ENCODE data around the gene PALM.
"Not testable (repeated sequence)": the region's sequence is repeated elsewhere in the genome, so short reads cannot be mapped to it uniquely, and the experiment has no call there.

The PALM gene

DNA sequence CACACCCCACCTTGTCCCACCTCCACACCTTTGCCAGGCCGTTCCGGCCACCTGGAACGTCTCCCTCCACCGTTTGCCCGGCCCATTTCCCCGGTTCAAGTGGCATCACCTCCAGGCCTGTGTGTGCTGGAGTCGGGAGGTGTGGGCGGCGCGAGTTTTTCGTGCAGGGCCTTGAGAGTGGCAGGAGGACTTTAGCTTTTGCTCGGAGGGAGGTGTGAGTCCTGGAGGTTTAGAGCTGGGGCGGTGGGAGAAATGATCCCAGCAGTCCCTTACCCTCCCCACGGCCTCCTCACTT is 4.3 kb upstream of the PALM start:
- no peak for DNase-seq (ENCODE audit: low spot score)

DNA sequence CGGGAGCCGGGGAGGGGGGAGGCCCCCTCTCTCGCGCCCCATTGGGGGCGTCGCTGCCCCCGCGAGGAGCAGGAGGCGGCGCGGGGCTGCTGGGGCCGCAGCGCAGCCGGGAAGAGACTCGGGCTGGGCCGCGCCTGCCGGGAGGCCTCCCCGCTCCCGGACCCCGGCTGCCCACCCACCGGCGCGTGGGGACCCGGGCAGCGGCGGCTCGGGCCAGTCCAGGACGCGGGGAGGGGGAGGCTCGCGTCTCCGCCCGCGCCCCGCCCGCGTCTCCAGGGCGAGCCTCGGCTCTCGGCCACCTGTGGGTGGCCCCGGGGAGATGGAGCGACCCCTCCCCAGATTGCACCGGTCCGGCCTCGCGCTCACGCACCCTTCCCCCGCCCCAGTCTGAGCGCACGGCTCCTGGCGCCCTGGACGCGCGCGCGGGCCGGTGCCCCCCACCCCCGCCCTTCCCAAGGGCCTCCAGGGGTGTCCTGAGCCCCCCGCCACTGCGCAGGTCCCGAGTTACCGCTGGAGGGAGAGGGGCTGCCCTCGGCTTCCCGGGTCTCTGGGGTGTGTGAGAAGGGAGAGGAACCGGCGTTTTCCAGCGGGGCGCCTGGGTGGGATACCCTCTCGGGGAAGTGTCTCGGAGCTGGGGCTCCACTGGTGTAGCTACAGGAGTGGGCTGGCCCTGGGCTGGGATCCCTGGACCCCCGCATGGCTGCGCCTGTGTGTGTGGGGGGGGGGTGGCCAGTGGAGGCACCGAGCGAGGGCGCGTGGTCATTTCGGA is 645 bp downstream of the PALM start:
- DNase-seq (ENCODE audit: low spot score): no peak

DNA sequence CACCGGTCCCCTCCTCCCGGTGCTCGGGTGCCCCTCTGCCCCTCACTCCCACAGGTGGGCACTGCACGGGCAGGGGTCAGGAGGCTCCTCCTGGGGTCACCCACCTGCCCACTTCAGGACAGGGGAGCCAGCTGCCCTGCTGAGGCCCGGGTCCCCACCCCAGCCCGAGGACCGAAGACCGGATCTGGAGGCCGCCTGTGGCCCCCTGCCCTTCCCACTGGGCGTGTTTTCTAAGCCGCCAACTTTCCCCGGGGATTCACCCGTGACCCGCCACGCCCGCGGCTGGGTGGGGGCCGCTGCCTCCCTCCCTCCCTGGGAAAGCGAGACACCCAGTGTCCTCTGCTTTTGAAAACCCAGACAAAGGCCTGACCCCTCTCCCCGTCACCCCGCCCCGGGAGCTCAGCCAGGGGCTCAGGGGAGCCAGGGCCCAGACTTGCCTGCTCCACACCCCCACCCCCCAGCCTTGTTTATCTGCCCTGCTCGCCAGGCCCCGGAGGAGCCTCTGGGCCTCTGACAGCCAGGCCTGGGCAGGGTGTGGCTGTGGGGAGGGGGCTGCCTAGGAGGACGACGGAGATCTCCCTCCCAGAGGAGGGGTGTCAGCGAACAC is 1.3 kb downstream of the PALM start:
- DNase-seq (ENCODE audit: low spot score): no peak

DNA sequence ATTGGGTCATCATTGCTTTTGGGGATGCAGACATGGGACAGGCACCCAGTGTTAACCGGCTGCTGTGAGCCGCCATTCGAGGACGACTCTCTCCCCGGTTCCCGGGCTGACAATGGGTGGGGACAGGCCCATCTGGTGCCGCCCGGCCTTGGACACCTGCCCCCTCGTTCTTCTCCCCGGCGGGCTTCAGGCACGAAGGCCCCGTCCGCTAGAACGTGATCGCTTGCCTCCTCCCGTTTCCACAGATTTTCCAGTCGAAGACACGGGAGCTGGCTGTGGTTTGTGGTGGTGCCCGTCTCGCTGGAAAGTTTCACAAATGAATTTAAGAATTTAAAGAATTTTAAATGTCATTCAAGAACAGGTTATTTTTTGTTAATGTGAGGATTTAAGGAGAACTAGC is 2.0 kb downstream of the PALM start:
- no peak for DNase-seq (ENCODE audit: low spot score)

DNA sequence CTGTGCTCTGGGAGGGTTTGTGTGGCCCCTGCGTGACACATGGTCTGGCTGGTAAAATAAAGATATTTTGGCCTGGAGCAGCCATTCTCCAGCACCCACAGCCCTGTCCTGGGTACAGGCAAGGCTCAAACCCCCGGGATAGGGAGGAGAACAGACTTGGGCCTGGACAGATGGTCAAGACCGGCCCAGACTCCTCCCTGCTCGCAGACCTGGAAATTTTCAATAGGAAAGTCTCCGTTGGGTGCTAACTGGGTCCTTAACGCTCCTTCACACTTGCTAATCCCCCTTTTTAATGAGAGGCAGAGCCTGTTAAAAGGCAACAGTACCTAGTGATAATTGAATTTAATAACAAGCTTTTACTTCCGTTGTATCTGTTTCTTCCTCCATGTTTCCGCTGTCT is 2.5 kb downstream of the PALM start:
- DNase-seq (ENCODE audit: low spot score): no peak

DNA sequence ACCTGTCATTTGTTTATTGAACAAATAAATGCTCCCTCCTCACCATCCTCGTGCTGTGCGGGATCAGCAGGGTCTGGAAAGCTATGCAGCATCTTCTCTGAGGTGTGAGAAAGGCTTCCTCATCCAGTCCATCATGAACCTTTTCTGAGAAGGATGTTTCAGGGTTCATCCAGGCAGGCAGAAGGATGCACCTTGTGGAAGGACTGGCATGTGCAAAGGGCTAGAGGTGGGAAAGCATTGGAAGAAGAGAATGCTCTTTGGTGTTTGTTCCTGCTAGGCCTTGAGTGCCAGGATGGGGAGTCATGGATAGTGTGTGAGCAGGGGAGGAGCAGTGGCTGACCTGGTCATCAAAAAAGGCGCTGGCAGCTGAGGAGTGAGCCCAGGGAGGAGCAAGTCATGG is 6.6 kb downstream of the PALM start:
- DNase-seq (ENCODE audit: low spot score): no peak

DNA sequence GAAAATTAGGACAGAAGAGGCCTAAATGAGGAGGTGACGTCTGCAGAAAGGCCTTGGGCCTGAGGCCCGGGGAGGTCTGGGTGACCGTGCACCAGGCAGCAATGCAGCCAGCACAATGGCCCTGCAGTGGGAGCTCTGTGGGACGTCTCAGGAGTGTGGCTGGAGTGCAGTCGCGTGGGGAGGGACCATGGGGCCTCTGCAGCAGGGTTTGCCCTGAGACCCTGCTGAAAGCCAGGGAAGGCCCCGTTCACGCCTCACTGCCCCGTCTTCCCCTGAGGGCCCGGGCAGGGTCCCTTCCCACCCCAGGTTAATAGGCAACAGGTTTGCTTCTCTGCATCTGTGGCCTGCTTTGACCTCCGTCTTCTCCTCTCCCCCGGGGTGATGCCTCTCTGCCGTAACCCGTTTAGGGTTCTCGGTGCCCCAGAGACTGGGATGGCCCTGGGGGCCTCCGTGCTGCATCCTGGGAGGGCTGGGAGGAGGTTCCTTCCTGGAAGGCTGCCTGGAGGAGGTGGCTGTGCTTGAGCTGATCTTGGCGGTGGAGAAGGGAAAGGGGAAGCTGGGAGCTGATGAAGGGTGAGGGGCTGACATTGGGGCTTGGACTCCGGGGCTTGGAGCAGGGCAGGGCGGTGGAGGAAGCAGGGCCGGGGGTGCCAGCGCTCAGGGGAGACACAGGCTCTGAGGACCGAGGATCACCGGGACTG is 9.7 kb downstream of the PALM start:
- no peak for DNase-seq (ENCODE audit: low spot score)

DNA sequence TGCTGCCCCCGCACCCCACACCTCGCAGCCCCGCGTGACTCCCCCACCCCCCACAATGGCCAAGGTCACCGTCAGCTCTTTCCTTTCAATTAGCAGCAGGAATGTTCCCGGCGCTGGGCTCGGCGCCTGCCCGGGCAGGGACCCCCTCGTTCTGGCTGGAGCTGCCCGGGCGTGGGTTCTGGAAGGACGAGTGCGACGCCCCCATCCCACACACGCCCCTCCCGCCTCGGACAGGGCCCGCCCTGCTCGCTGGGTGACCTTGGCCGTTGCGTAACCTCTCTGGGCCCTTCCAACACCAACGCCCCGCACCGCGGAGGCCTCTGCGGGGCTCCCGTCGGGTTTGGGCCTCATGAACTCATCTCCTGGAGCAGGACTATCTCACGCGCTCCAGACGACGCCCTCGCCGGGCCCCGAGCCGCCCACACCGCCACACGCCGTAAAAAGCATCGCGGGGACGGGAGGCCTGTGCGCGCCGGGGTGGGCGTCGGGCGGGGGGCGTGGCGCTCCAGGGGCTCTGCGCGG is 10.3 kb downstream of the PALM start:
- DNase-seq (ENCODE audit: low spot score): no peak

DNA sequence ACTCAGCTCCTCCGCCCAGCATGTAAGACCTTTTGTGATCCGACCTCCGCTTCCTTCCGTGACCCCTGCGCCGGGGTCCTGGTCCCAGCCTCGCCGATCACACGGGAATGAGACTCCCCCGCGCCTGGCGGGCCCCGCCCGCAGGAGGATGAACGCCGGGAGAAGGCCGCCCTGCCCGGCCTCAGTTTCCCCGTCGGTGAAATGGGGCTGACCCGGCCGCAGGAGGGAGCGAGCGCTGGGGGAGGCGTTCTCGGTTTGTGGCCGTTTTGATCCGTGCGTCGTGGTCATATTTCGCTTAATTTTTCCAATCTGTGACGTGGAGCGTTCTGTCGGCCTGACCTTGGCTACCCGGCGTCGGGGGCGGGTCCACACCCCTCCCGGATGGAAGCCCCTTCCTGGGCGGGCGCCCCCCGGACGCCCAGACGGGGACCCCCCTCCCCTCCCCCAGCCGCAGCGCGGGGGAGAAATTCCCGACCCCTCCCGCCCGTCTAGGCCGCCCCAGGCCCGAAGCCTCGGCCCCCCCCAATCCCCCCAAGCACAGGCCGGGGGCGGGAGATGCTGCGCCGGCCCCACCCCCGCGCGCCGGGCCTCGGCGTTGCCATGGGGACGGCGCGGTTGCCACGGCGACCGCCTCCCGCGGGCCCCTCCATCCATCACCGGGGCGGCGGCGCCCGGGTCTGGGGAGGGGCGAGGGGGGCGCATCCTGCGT is 11.1 kb downstream of the PALM start:
- DNase-seq (ENCODE audit: low spot score): no peak

DNA sequence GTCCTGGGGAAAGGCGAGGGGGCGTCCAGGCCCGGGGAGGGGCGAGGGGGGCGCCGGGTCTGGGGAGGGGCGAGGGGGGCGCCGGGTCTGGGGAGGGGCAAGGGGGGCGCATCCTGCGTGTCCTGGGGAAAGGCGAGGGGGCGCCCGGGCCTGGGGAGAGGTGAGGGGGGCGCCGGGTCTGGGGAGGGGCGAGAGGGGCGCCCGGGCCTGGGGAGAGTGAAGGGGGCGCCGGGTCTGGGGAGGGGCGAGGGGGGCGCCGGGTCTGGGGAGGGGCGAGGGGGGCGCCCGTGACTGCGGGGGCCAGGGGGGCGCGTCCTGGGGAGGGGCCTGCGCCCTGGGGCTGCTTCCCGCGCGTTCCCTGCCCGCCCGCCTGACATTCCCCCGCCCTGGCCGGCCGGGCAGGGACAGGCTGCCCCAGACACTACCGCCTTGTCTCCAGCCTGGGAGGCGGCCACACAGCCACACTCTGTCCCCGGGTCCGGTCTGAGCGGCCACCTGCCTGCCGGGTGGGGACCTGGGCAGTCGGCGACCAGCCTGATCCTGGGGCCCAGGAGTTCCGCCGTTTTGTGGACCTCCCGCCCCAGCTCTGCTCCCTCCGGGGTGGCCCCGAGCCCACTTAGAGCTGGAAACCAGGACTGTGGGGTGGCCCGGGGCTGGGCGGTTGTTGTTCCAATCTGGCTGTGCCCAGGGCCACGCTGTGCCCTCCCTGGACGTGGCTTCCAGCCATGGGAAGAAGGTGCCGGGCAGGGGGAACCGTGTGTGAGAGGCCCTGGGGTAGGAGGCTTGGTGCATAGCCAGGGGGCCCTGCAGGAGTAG is 11.8 kb downstream of the PALM start:
- DNase-seq (ENCODE audit: low spot score): no peak

DNA sequence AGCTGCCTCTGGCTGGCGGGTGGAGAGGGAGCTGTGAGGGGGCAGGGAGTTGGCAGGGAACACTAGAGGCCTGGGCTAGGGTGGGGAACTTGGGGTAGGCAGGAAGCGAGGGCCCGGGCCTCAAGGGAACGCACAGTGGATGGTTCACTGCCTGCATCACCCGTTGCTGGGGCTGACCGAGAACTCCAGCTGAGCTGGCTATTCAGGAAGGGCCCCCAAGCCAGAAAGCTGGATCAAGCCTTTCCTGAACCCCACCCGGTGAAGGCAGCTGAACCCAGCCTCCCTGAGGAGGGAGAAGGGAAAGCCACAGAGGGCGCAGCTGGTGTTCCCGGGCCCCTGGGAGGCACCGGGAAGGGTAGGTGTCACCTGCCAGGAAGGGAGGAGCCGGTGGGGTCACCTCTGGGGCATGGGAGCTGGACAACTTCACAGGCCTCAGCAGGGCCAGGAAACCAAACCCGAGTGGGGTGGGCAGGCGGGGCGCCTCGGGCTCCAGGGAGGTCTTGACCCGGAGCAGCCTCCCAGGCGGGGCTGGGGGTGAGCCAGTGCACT is 13.9 kb downstream of the PALM start:
- no peak for DNase-seq (ENCODE audit: low spot score)

DNA sequence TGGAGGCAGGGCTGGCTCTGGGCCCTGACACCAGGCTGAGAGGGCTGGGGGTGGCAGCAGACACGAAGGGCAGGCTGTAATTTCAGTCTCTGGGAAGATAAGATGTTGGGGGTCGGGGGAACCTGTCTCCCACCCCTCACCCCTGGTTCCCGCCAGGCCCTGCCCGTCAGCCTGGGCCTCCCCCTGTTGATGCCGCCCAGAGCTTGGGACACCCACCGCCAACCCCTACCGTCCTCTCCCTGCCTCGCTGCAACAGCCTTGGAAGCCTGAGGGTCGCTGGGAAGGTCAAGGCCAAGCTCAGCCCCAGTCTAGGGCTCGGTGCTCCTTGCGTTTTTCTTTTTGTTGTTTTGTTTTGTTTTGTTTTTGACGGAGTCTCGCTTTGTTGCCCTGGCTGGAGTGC is 14.5 kb downstream of the PALM start:
- no peak for DNase-seq (ENCODE audit: low spot score)

DNA sequence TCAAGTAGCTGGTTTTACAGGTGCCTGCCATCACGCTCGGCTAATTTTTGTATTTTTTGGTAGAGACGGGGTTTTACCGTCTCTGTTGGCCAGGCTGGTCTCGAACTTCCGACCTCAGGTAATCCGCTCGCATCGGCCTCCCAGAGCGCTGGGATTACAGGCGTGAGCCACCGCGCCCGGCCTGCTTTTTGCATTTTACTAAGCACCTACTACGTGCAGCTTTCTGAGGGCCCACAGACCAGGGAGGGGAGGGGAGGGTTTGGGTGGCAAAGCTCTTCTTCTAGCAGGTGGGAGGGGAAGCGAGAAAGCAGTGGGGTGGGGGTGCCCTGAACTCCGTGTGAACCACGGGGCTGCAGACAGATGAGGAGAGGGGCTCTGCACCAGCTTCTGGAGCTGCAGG is 15.0 kb downstream of the PALM start:
- no peak for DNase-seq (ENCODE audit: low spot score)

DNA sequence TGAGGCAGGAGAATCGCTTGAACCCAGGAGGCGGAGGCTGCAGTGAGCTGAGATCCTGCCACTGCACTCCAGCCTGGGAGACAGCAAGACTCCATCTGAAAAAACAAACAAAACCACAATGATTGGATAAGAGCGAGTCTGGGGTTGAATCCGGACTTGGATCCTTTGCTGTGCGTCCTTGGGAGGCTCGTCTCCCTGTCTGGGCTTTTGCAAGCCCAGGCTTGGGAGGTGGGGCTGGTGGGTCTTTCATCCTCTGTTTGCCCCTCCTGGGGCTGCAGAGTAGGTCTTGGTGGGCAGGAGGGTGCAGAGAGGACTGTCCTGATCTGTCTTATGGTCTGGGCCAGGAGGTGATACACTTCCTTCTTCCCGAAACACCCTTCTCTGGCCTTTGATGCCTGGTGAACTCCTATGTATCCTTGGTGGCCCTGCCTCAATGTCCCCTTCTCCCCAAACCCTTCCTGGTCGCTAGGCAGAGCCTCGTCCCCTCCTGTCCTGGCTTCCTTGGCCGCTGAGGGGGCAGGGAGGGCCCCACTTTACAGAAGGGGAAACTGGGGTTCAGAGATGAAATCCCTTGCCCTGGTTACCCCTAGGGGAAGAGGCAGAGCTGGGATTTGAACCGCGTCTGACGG is 16.8 kb downstream of the PALM start:
- no peak for DNase-seq (ENCODE audit: low spot score)

DNA sequence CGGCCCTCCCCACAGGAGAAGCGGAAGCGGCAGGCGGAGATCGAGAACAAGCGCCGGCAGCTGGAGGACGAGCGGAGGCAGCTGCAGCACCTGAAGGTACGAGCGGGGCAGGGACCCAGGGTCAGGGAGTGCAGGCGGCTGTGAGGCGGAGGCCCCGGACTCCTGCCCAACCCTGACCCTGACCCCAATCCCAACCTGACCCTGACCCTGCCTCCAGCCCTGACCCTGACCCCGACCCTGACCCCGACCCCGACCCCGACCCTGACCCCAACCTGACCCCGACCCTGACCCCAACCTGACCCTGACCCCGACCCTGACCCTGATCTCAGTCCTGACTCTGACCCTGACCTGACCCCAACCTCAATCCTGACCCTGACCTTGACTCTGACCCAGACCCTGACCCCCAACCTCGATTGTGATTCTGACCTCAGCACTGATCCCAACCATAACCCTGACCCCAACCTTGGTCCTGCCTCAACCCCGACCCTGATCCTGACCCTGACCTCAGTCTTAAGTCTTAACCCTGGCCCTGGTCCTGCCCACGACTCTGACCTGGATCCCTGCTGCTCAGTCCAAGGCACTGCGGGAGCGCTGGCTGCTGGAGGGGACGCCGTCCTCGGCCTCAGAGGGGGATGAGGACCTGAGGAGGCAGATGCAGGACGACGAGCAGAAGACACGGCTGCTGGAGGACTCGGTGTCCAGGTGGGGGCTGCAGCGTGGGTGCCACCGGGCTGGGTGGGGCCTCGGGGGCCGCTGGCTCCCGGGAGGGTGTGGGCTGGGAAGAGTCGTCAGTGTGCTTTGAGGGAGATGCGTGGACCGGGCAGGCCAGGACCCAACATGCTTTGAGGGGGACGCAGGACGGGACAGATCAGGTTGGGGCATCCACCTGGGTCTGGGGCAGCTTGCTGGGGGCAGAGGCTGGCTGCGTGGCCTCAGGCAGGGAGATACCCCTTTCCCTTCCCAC is 18.5 kb downstream of the PALM start:
- DNase-seq (ENCODE audit: low spot score): no peak

DNA sequence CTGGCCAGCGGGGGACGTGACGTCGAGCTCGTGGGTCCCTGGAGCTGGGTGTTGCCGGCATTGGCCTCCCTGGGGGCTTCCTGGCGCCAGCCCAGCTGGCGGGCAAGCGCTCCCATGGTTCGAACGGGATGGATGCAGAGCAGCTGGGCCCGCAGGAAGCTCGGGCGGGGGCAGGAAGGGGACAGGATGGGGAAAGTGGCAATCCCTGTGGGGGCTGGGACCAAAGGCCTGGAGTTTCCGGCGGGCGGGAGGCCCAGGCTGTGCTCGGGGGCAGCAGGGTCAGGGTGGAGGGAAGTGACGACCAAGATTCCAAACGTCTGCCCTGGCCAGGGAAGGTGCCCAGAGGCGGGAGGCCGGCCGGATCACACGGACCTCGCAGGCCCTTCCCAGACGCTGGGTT is 19.3 kb downstream of the PALM start:
- DNase-seq (ENCODE audit: low spot score): no peak

DNA sequence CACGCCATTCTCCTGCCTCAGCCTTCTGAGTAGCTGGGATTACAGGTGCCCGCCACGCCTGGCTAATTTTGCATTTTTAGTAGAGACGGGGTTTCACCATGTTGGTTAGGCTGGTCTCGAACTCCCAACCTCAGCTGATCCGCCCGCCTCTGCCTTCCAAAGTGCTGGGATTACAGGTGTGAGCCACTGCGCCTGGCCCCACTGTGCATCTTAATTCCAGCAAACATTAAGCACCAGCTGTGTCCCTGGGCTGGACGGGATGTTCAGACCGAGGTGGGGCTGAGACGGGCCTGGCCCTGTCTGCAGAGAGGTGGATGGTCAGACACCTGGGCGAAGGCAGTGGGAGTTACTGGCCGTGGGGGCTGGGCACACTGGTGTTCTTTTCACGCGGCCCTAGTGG is 20.8 kb downstream of the PALM start:
- DNase-seq (ENCODE audit: low spot score): not testable (repeated sequence)

DNA sequence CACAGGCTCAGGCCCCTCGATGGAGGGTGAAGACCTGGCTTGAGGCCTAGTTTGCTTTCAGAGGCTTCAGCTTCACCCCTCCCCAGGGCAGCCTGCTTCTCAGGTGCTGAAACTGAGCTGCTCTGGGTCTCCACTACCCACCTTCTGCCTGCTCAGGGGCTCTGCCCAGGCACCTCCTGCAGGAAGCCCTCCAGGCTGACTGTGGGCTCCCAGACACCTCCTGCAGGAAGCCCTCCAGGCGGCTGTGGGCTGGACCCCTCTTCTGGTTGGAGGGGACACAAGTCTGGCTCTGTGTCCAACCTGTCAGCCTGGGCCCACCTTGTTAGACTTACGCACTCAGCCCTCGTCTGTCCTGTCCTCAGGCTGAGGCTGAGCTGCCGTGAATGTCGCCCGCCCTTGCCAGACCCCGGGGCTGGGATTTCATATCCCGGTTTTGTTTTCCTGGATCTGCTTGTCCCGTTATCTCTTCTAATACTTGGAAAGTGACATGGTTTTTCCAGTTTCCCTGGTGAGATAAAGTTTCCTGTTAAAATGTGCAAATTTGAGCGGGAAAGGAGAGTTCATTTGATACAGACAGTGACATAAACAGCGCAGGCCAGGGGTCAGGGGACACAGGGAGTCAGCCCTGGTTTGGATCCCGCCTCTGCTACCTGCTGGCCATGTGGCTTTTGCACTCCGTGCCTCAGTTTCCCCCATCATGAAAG is 21.4 kb downstream of the PALM start:
- DNase-seq (ENCODE audit: low spot score): no peak

DNA sequence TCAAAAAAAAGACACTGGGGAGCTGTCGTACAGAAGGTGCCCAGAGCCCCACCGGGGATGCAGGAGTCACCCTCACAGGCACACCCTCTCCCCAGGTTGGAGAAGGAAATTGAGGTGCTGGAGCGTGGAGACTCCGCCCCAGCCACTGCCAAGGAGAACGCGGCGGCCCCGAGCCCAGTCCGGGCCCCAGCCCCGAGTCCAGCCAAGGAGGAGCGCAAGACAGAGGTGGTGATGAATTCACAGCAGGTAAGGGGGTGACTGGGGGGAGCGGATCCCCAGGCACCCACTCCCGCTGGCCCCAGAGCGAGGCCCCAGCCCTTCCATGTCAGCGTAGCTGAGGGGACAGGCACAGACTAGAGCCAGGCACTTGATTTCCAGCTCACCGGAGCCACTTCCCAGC is 22.3 kb downstream of the PALM start:
- DNase-seq (ENCODE audit: low spot score): no peak
